Natural killer cell (primary cell): Measurements from ENCODE around the gene SH3PXD2B. TPM values are rescaled to one million over a fixed set of nuclear protein-coding genes. Genes with fewer than 3 reads are reported as not detected.

Source experiments
- ATAC-seq, 3 donors: fragments of 150-1000 bp in 2 of 3; fragments of 200-7000 bp in 1 of 3; cut with Tn5 transposase; 1 replicate in 1 of 3; 2 replicates in 2 of 3; pipeline ENCODE4 v1.10.0; 2021; ENCODE audit warnings: mild to moderate bottlenecking in 2 of 3, moderate library complexity in 2 of 3
- DNase-seq, 2 donors: peaks; one replicate each; pipeline versions ENCODE4 v3.0.0 to v3.0.0-alpha.2; 2013 to 2021; ENCODE audit warnings: mixed read lengths in 1 of 2
- H3K27ac ChIP-seq: one replicate; pipeline ENCODE4 v1.5.1; 2013; ENCODE audit warnings: mild to moderate bottlenecking, low read length
- H3K27me3 ChIP-seq: one replicate; pipeline ENCODE4 v1.6.1; 2013; ENCODE audit warnings: low read length; ENCODE audit not compliant: control insufficient read depth, insufficient read depth
- H3K36me3 ChIP-seq: one replicate; pipeline ENCODE4 v1.6.1; 2013; ENCODE audit warnings: low read length; ENCODE audit not compliant: control insufficient read depth, insufficient read depth
- H3K4me1 ChIP-seq: one replicate; pipeline ENCODE4 v1.6.1; 2013; ENCODE audit warnings: low read length; ENCODE audit not compliant: control insufficient read depth, insufficient read depth
- H3K4me3 ChIP-seq: one replicate; pipeline ENCODE4 v1.5.1; 2013; ENCODE audit warnings: low read length
- H3K9me3 ChIP-seq: one replicate; pipeline ENCODE4 v1.6.1; 2013; ENCODE audit warnings: low read length; ENCODE audit not compliant: control insufficient read depth, insufficient read depth
- H3K27ac Mint-ChIP-seq, 2 donors: one replicate each; pipeline ENCODE4 v1.8.0; 2022; ENCODE audit warnings: mild to moderate bottlenecking in 2 of 2, mixed read lengths in 2 of 2, moderate library complexity in 1 of 2
- H3K27me3 Mint-ChIP-seq, 2 donors: one replicate each; pipeline ENCODE4 v1.8.0; 2022; ENCODE audit warnings: low read depth in 2 of 2, mixed read lengths in 2 of 2
- H3K36me3 Mint-ChIP-seq: one replicate; pipeline ENCODE4 v1.8.0; 2022; ENCODE audit warnings: mixed read lengths
- H3K4me1 Mint-ChIP-seq, 2 donors: one replicate each; pipeline ENCODE4 v1.8.0; 2022; ENCODE audit warnings: mixed read lengths in 2 of 2
- H3K4me3 Mint-ChIP-seq: one replicate; pipeline ENCODE4 v1.8.0; 2022; ENCODE audit warnings: mild to moderate bottlenecking, moderate library complexity, mixed read lengths
- H3K9me3 Mint-ChIP-seq, 2 donors: one replicate each; pipeline ENCODE4 v1.8.0; 2022; ENCODE audit warnings: mixed read lengths in 2 of 2
- WGBS: methylation state at CpG from one replicate; pipeline ENCODE4 v1.1.7; 2013; ENCODE audit warnings: missing lambda C conversion rate; ENCODE audit not compliant: insufficient coverage; 5-methylcytosine and 5-hydroxymethylcytosine counted together
- intact Hi-C: fragments of 100-400 bp; cut with micrococcal nuclease; formaldehyde crosslinking; loops from one replicate; pipeline ENCODE4 v1.14.2; 2022
- total RNA-seq, 4 donors: library from RNA; stranded (reverse); fragments of 120-200 nt in 1 of 4; gene quantifications; one replicate each; pipeline versions ENCODE4 v1.2.3 to v1.2.4, GENCODE V29; 2013 to 2022
- TF ChIP-seq, protein P1 (sequence below): fragments of 200-600 bp; IDR thresholded peaks from one replicate; pipeline ENCODE4 v1.8.0; 2022; ENCODE audit warnings: antibody characterized with exemption

Gene SH3PXD2B
- total RNA-seq, 3 donors from 2014 or later (not counting 1 experiment from before 2014, with no cell fraction given) = 0.25 to 0.35 TPM; not detected in 1

DNA sequence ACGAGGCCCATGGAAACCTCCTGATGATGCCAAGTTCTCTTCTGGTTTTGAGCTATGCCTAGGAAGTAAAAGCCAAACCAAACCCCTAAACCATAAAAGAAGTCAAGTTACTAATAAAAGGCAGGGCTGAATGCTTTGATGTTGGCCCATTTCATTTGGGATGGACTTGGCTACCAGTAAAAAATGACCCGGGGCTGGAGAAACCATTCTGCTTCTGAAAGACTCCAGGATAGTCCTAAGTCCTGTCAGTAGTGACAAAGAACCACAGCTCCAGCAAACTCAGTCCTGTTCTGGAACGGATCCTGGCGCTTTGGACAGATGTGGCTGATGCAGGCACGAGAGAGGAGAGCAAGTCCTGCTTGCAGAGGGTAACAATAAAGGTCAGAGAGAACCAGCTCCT is 68.6 kb downstream of the SH3PXD2B start:
- 86% methylated on average over 4 of the region's 5 CpGs for WGBS
- no peak for ATAC-seq

DNA sequence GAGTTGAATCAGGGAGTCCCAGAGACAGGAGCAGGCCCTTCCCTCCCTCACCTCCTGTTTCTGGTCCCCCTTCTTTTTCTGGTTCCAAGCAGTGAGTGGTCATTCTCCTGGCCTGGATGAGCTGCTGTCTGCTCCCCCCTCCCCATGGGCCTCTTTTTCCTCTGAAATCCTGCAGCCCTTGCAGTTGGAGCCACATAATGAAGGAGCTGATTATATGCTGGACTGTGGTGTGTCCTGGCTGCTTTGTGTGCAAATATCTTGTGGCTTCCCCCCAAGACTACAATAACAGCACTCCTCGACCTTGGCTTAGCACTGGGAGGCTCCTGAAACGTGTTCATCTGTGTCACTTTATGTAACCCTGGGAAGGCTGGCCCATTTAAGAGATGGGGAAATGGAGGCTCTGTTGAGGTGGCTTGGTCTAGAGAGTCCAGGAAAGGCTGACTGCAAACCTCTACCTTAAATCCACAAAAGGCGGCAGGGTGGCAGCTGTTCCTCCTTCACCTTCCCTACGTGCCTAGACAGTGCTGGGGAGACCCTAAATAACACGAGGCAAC is 69.2 kb downstream of the SH3PXD2B start:
- no peaks in the 10 kb centered on the region for H3K36me3 ChIP-seq
- Mint-ChIP-seq H3K9me3 (no peaks in the 10 kb centered on the region), H3K4me1 (no peaks in the 10 kb centered on the region), H3K27me3 (peaks cover 0 to 2% of the 10 kb centered on the region in 2 donors), H3K4me3 (no peak overlapping the region), H3K36me3 (no peaks in the 10 kb centered on the region), H3K27ac (no peak overlapping the region)
- intact Hi-C loops = no loop called here
- H3K4me1 ChIP-seq = no peaks in the 10 kb centered on the region
- H3K4me3 ChIP-seq = no peak overlapping the region
- 96% methylated on average over 3 of the region's 5 CpGs for WGBS
- no peaks in the 10 kb centered on the region for H3K27me3 ChIP-seq
- H3K27ac ChIP-seq = no peak overlapping the region
- TF ChIP-seq, protein P1, sequence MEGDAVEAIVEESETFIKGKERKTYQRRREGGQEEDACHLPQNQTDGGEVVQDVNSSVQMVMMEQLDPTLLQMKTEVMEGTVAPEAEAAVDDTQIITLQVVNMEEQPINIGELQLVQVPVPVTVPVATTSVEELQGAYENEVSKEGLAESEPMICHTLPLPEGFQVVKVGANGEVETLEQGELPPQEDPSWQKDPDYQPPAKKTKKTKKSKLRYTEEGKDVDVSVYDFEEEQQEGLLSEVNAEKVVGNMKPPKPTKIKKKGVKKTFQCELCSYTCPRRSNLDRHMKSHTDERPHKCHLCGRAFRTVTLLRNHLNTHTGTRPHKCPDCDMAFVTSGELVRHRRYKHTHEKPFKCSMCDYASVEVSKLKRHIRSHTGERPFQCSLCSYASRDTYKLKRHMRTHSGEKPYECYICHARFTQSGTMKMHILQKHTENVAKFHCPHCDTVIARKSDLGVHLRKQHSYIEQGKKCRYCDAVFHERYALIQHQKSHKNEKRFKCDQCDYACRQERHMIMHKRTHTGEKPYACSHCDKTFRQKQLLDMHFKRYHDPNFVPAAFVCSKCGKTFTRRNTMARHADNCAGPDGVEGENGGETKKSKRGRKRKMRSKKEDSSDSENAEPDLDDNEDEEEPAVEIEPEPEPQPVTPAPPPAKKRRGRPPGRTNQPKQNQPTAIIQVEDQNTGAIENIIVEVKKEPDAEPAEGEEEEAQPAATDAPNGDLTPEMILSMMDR = no peak
- no peaks in the 10 kb centered on the region for H3K9me3 ChIP-seq
- no peak for DNase-seq
- no peak for ATAC-seq

More for the DNA sequence above, 68.6 kb downstream of the SH3PXD2B start:
- Histone ChIP-seq H3K36me3 (no peaks in the 10 kb centered on the region), H3K9me3 (no peaks in the 10 kb centered on the region), H3K27ac (no peak overlapping the region), H3K4me1 (no peaks in the 10 kb centered on the region), H3K4me3 (no peak overlapping the region), H3K27me3 (no peaks in the 10 kb centered on the region)
- DNase-seq = no peak
- Mint-ChIP-seq H3K27me3 (peaks cover 0 to under 1% of the 10 kb centered on the region in 2 donors), H3K4me1 (no peaks in the 10 kb centered on the region), H3K9me3 (no peaks in the 10 kb centered on the region), H3K36me3 (no peaks in the 10 kb centered on the region), H3K27ac (no peak overlapping the region), H3K4me3 (no peak overlapping the region)
- intact Hi-C loops = no loop called here
- TF ChIP-seq, protein P1 = no peak

DNA sequence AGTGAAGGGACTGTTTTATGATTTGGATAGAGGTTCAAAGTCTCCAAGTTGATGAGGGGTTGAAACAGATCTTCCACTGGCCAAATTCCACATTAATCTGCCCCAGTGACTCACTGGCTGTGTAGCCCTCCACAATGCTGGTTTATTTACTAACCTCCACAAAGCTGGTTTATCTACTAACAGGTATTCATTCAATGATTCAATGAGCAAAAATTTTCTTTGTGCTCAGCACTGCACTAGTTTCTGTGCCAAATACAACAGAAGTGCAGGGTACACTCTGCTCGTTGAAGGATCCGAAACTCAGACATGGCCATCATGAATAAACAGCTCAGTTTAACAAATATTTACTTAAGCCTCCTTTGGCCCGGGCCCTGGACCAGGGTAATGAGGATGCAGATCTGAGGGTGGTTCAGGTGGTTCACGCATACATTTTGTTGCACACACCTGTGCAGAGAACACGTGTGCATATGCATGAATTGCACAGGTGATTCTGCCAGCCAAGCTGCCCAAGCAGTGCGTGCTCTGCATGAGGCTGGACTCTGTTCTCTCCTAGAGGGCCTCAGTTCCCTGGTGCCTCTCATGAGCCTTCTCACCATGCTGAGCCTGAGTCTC is 71.0 kb downstream of the SH3PXD2B start:
- Mint-ChIP-seq H3K27ac (no peak overlapping the region), H3K36me3 (no peaks in the 10 kb centered on the region), H3K9me3 (no peaks in the 10 kb centered on the region), H3K27me3 (peaks cover 0 to 2% of the 10 kb centered on the region in 2 donors), H3K4me1 (no peaks in the 10 kb centered on the region), H3K4me3 (no peak overlapping the region)
- intact Hi-C loops = no loop called here
- H3K4me1 ChIP-seq = no peaks in the 10 kb centered on the region
- DNase-seq = no peak
- H3K36me3 ChIP-seq = no peaks in the 10 kb centered on the region
- no peaks in the 10 kb centered on the region for H3K9me3 ChIP-seq
- TF ChIP-seq, protein P1 = no peak
- H3K27ac ChIP-seq = no peak overlapping the region
- no peak for ATAC-seq
- WGBS = 79% methylated on average over 6 of the region's 6 CpGs
- no peak overlapping the region for H3K4me3 ChIP-seq
- no peaks in the 10 kb centered on the region for H3K27me3 ChIP-seq
